ENCODE results near the gene CAMK2G.
"Not testable (repeated sequence)": the region's sequence is repeated elsewhere in the genome, so short reads cannot be mapped to it uniquely, and the experiment has no call there.

CAMK2G gene

DNA sequence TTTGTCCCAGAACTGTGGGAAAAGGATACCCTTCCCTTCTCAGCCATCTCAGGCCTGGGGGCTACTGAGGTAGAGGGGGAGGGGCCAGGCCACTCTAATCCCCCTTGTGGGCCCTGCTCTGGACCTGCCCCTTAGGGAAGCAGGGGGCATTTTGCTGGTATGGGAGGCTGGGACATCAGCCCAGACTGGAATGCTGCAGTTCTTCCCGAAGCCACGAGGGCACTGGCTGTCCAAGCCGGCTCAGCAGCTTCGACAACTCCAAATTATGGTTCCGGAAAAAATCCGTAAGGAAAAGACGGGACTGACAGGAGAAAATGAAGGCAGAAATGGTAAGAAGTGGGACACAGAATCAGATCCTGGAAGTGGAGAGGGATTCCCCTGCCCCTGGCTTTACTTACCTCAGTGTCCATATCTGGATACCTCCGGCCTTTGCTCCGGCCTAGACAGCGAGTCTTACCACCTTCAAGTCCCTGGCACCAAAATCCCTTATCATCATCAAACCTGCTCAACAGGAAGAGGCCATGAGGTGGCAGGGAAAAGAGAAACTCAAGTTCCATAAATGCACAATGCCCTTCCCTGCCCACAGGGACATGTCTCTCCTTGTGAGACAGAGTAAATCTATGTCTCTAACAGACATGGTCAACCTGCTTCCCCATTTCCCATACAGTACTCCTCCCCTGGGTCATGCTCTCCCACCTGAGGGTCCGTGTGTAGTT is 71.9 kb downstream of the CAMK2G start:
- Mint-ChIP-seq H3K9me3 (no peaks in the 10 kb centered on the region), H3K36me3 (ENCODE audit: low read depth) (peaks cover 99% of the 10 kb centered on the region), H3K4me3 (no peak overlapping the region), H3K27me3 (no peaks in the 10 kb centered on the region), H3K27ac (peak overlapping the region; percentile 85), H3K4me1 (ENCODE audit: low read depth) (peaks cover 29% of the 10 kb centered on the region)
- no peak for DNase-seq

GRCh38 chr10:73801253-73801590 is 73.1 kb downstream of the CAMK2G start:
- peak overlapping the region; percentile 73 for H3K27ac Mint-ChIP-seq
- DNase-seq, result no peak
- peaks cover 17% of the 10 kb centered on the region for H3K4me1 Mint-ChIP-seq (ENCODE audit: low read depth)
- peaks cover 99% of the 10 kb centered on the region for H3K36me3 Mint-ChIP-seq (ENCODE audit: low read depth)
- no peak overlapping the region for H3K4me3 Mint-ChIP-seq
- H3K9me3 Mint-ChIP-seq, result no peaks in the 10 kb centered on the region
- no peaks in the 10 kb centered on the region for H3K27me3 Mint-ChIP-seq

DNA sequence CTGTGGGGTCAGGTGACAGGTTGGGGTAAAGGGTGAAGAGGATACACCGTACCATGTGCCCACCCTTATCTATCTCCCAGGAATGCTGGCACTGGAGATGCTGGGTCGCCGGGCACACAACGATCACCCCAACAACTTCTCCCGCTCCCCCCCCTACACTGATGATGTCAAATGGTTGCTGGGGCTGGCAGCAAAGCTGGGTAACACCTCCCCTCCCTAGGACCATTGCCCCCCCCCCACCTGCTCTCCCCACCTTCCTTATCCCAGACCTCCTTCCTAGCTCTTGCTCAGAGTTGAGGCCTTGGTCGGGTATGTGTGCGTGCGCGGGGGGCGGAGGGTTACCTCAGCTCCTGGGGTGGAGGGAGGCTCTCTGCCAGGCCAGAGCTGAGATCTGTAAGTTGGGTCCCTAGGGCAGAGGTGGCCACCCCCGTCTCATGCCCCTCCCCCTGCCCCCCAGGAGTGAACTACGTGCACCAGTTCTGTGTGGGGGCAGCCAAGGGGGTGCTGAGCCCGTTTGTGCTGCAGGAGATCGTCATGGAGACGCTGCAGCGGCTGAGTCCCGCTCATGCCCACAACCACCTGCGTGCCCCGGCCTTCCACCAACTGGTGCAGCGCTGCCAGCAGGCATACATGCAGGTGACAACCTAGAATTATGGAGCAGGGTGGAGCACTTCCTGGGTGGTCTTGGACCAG is 73.6 kb downstream of the CAMK2G start:
- no peak for DNase-seq
- H3K4me3 Mint-ChIP-seq, result no peak overlapping the region
- H3K27ac Mint-ChIP-seq, result peak overlapping the region; percentile 73
- H3K27me3 Mint-ChIP-seq, result no peaks in the 10 kb centered on the region
- H3K4me1 Mint-ChIP-seq (ENCODE audit: low read depth), result peaks cover 13% of the 10 kb centered on the region
- peaks cover 98% of the 10 kb centered on the region for H3K36me3 Mint-ChIP-seq (ENCODE audit: low read depth)
- H3K9me3 Mint-ChIP-seq, result no peaks in the 10 kb centered on the region

- H3K4me1 Mint-ChIP-seq (ENCODE audit: low read depth), result peaks cover 12% of the 10 kb centered on the region
- H3K36me3 Mint-ChIP-seq (ENCODE audit: low read depth), result peaks cover 98% of the 10 kb centered on the region
- no peaks in the 10 kb centered on the region for H3K27me3 Mint-ChIP-seq
- H3K4me3 Mint-ChIP-seq, result no peak overlapping the region
- H3K27ac Mint-ChIP-seq, result peak overlapping the region; percentile 67
- no peak for DNase-seq
- H3K9me3 Mint-ChIP-seq, result no peaks in the 10 kb centered on the region
Observed at GRCh38 chr10:73799899-73800559, 74.3 kb downstream of the CAMK2G start.

- Mint-ChIP-seq H3K9me3 (no peaks in the 10 kb centered on the region), H3K36me3 (ENCODE audit: low read depth) (peaks cover 97% of the 10 kb centered on the region), H3K4me1 (ENCODE audit: low read depth) (peaks cover 9% of the 10 kb centered on the region), H3K27ac (peak overlapping the region; percentile 68), H3K4me3 (no peak overlapping the region), H3K27me3 (no peaks in the 10 kb centered on the region)
- no peak for DNase-seq
Observed at GRCh38 chr10:73798927-73799560, 75.3 kb downstream of the CAMK2G start.

DNA sequence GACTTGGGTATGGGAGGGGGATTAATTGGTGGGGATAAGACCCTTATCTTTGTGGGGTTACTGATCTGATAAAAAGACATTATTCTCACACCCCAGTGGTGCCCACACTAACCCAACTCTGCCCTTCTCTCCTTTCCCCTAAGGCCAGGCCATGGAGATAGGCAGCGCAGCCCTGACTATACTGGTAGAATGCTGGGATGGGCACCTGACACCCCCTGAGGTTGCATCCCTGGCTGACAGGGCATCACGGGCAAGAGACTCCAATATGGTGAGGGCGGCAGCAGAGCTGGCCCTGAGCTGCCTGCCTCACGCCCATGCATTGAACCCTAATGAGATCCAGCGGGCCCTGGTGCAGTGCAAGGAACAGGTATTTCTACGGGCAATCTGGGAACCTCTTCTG is 76.3 kb downstream of the CAMK2G start:
- no peak for DNase-seq
- Mint-ChIP-seq H3K36me3 (ENCODE audit: low read depth) (peaks cover 97% of the 10 kb centered on the region), H3K27me3 (no peaks in the 10 kb centered on the region), H3K27ac (peak overlapping the region; percentile 53), H3K4me1 (ENCODE audit: low read depth) (peaks cover 2% of the 10 kb centered on the region), H3K4me3 (no peak overlapping the region), H3K9me3 (no peaks in the 10 kb centered on the region)

GRCh38 chr10:73797324-73798025 is 76.9 kb downstream of the CAMK2G start:
- no peak overlapping the region for H3K4me3 Mint-ChIP-seq
- DNase-seq, result no peak
- peaks cover 2% of the 10 kb centered on the region for H3K4me1 Mint-ChIP-seq (ENCODE audit: low read depth)
- peaks cover 97% of the 10 kb centered on the region for H3K36me3 Mint-ChIP-seq (ENCODE audit: low read depth)
- H3K27ac Mint-ChIP-seq, result peak overlapping the region; percentile 53
- H3K9me3 Mint-ChIP-seq, result no peaks in the 10 kb centered on the region
- H3K27me3 Mint-ChIP-seq, result no peaks in the 10 kb centered on the region

GRCh38 chr10:73796766-73797165 is 77.6 kb downstream of the CAMK2G start:
- no peak for DNase-seq
- Mint-ChIP-seq H3K27me3 (no peaks in the 10 kb centered on the region), H3K4me3 (no peak overlapping the region), H3K27ac (peak overlapping the region; percentile 40), H3K36me3 (ENCODE audit: low read depth) (peaks cover 92% of the 10 kb centered on the region), H3K4me1 (ENCODE audit: low read depth) (peaks cover 2% of the 10 kb centered on the region), H3K9me3 (no peaks in the 10 kb centered on the region)

GRCh38 chr10:73796035-73796434 is 78.3 kb downstream of the CAMK2G start:
- not testable (repeated sequence) for H3K4me3 Mint-ChIP-seq; DNase-seq; H3K9me3 Mint-ChIP-seq; H3K27ac Mint-ChIP-seq; H3K4me1 Mint-ChIP-seq (ENCODE audit: low read depth); H3K27me3 Mint-ChIP-seq
- peaks cover 92% of the 10 kb centered on the region for H3K36me3 Mint-ChIP-seq (ENCODE audit: low read depth)

DNA sequence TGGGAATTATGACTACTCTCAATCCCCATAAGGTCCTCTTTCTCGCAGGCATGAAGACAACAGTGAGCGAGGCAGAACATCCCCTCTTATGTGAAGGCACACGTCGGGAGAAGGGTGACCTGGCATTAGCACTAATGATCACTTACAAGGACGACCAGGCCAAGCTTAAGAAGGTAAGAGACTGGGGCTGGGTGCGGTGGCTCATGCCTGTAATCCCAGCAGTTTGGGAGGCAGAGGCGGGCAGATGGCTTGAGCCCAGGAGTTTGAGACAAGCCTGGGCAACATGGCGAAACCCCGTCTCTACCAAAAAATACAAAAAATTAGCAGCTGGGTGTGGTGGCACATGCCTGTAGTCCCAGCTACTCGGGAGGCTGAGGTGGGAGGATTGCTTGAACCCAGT is 78.9 kb downstream of the CAMK2G start:
- H3K4me3 Mint-ChIP-seq; H3K4me1 Mint-ChIP-seq (ENCODE audit: low read depth); DNase-seq; H3K27me3 Mint-ChIP-seq; H3K9me3 Mint-ChIP-seq: not testable (repeated sequence)
- Mint-ChIP-seq H3K36me3 (ENCODE audit: low read depth) (peaks cover 93% of the 10 kb centered on the region), H3K27ac (peak overlapping the region; percentile 38)

- no peaks in the 10 kb centered on the region for H3K27me3 Mint-ChIP-seq
- DNase-seq, result no peak
- peaks cover 90% of the 10 kb centered on the region for H3K36me3 Mint-ChIP-seq (ENCODE audit: low read depth)
- H3K4me3 Mint-ChIP-seq, result no peak overlapping the region
- no peaks in the 10 kb centered on the region for H3K9me3 Mint-ChIP-seq
- H3K27ac Mint-ChIP-seq, result peak overlapping the region; percentile 31
- H3K4me1 Mint-ChIP-seq (ENCODE audit: low read depth), result peaks cover 1% of the 10 kb centered on the region
Observed at GRCh38 chr10:73793456-73793855, 80.9 kb downstream of the CAMK2G start.

GRCh38 chr10:73791871-73792400 is 82.4 kb downstream of the CAMK2G start:
- H3K27ac Mint-ChIP-seq, result no peak overlapping the region
- DNase-seq, result no peak
- H3K4me1 Mint-ChIP-seq (ENCODE audit: low read depth), result peaks cover 10% of the 10 kb centered on the region
- H3K27me3 Mint-ChIP-seq, result no peaks in the 10 kb centered on the region
- H3K4me3 Mint-ChIP-seq, result no peak overlapping the region
- no peaks in the 10 kb centered on the region for H3K9me3 Mint-ChIP-seq
- peaks cover 81% of the 10 kb centered on the region for H3K36me3 Mint-ChIP-seq (ENCODE audit: low read depth)

DNA sequence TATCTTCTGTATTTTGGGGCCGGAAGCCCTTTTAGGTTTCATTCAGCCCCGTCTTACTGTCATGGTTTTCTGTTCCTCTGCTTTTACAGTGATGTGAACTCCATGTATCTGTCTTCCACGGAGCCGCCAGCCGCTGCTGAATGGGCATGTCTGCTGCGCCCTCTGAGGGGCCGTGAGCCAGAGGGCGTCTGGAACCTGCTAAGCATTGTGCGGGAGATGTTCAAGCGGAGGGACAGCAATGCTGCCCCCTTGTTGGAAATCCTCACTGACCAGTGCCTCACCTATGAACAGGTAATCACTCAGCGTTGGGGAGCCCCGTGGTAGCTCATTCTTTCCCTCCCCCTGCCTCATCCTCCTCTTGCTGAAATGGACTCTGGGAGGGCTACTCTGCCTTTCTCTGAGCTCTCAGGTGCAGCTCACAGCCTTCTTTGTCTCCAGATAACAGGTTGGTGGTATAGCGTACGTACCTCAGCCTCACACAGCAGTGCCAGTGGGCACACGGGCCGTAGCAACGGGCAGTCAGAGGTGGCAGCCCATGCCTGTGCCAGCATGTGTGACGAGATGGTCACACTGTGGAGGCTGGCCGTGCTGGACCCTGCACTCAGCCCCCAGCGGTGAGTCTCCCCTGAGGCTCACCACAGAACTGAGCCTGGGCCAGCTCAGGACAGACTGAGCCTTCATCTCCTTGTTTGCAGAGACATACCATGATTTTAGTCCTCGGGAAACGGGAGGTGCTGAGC is 83.3 kb downstream of the CAMK2G start:
- Mint-ChIP-seq H3K9me3 (no peaks in the 10 kb centered on the region), H3K4me3 (no peak overlapping the region), H3K27ac (no peak overlapping the region), H3K36me3 (ENCODE audit: low read depth) (peaks cover 78% of the 10 kb centered on the region), H3K4me1 (ENCODE audit: low read depth) (peaks cover 17% of the 10 kb centered on the region), H3K27me3 (no peaks in the 10 kb centered on the region)
- DNase-seq, result no peak
